ENCODE data around the gene EXOC3L4.
A peak's percentile ranks its signal among the peaks of the same experiment; 100 is the strongest.

Gene EXOC3L4

GRCh38 chr14:103085106-103086091 lies 9.1 kb upstream of the EXOC3L4 start:
- peaks cover 0 to 13% of the 10 kb centered on the region in 2 donors for H3K4me1 ChIP-seq (ENCODE audit: control insufficient read depth in 1 of 2, insufficient read depth in 2 of 2, low read length in 2 of 2)
- H3K27ac ChIP-seq (ENCODE audit: low read length) = no peak overlapping the region
- H3K36me3 ChIP-seq (ENCODE audit: control insufficient read depth in 1 of 2, insufficient read depth in 2 of 2, low read length in 2 of 2) = no peaks in the 10 kb centered on the region
- no peak overlapping the region for H3K4me3 ChIP-seq (ENCODE audit: low read depth in 1 of 2, low read length in 2 of 2)
- H3K9me3 ChIP-seq (ENCODE audit: control insufficient read depth in 1 of 2, low read length in 2 of 2) = no peaks in the 10 kb centered on the region
- H3K27me3 ChIP-seq (ENCODE audit: low read depth, low read length) = no peaks in the 10 kb centered on the region

GRCh38 chr14:103086771-103087342 lies 7.7 kb upstream of the EXOC3L4 start:
- H3K36me3 ChIP-seq (ENCODE audit: control insufficient read depth in 1 of 2, insufficient read depth in 2 of 2, low read length in 2 of 2) = no peaks in the 10 kb centered on the region
- H3K27ac ChIP-seq (ENCODE audit: low read length) = no peak overlapping the region
- H3K27me3 ChIP-seq (ENCODE audit: low read depth, low read length) = no peaks in the 10 kb centered on the region
- peaks cover 0 to 23% of the 10 kb centered on the region in 2 donors for H3K4me1 ChIP-seq (ENCODE audit: control insufficient read depth in 1 of 2, insufficient read depth in 2 of 2, low read length in 2 of 2)
- H3K9me3 ChIP-seq (ENCODE audit: control insufficient read depth in 1 of 2, low read length in 2 of 2) = no peaks in the 10 kb centered on the region
- no peak overlapping the region for H3K4me3 ChIP-seq (ENCODE audit: low read depth in 1 of 2, low read length in 2 of 2)

GRCh38 chr14:103087343-103087835 lies 7.1 kb upstream of the EXOC3L4 start:
- peaks cover 0 to 23% of the 10 kb centered on the region in 2 donors for H3K4me1 ChIP-seq (ENCODE audit: control insufficient read depth in 1 of 2, insufficient read depth in 2 of 2, low read length in 2 of 2)
- H3K27ac ChIP-seq (ENCODE audit: low read length) = no peak overlapping the region
- H3K36me3 ChIP-seq (ENCODE audit: control insufficient read depth in 1 of 2, insufficient read depth in 2 of 2, low read length in 2 of 2) = no peaks in the 10 kb centered on the region
- no peaks in the 10 kb centered on the region for H3K9me3 ChIP-seq (ENCODE audit: control insufficient read depth in 1 of 2, low read length in 2 of 2)
- H3K27me3 ChIP-seq (ENCODE audit: low read depth, low read length) = no peaks in the 10 kb centered on the region
- H3K4me3 ChIP-seq (ENCODE audit: low read depth in 1 of 2, low read length in 2 of 2) = no peak overlapping the region

- no peak overlapping the region for H3K4me3 ChIP-seq (ENCODE audit: low read depth in 1 of 2, low read length in 2 of 2)
- H3K27me3 ChIP-seq (ENCODE audit: low read depth, low read length) = no peaks in the 10 kb centered on the region
- no peak overlapping the region for H3K27ac ChIP-seq (ENCODE audit: low read length)
- no peaks in the 10 kb centered on the region for H3K36me3 ChIP-seq (ENCODE audit: control insufficient read depth in 1 of 2, insufficient read depth in 2 of 2, low read length in 2 of 2)
- peaks cover 0 to 21% of the 10 kb centered on the region in 2 donors for H3K4me1 ChIP-seq (ENCODE audit: control insufficient read depth in 1 of 2, insufficient read depth in 2 of 2, low read length in 2 of 2)
- no peaks in the 10 kb centered on the region for H3K9me3 ChIP-seq (ENCODE audit: control insufficient read depth in 1 of 2, low read length in 2 of 2)
Measured at GRCh38 chr14:103088921-103089320, 5.6 kb upstream of the EXOC3L4 start.

- Histone ChIP-seq H3K27ac (ENCODE audit: low read length) (no peak overlapping the region), H3K36me3 (ENCODE audit: control insufficient read depth in 1 of 2, insufficient read depth in 2 of 2, low read length in 2 of 2) (no peaks in the 10 kb centered on the region), H3K4me1 (ENCODE audit: control insufficient read depth in 1 of 2, insufficient read depth in 2 of 2, low read length in 2 of 2) (peaks cover 0 to 13% of the 10 kb centered on the region in 2 donors), H3K27me3 (ENCODE audit: low read depth, low read length) (no peaks in the 10 kb centered on the region), H3K4me3 (ENCODE audit: low read depth in 1 of 2, low read length in 2 of 2) (no peak overlapping the region), H3K9me3 (ENCODE audit: control insufficient read depth in 1 of 2, low read length in 2 of 2) (no peaks in the 10 kb centered on the region)
Measured at GRCh38 chr14:103089386-103090335, 4.9 kb upstream of the EXOC3L4 start.

GRCh38 chr14:103090481-103091020 lies 4.0 kb upstream of the EXOC3L4 start:
- Histone ChIP-seq H3K9me3 (ENCODE audit: control insufficient read depth in 1 of 2, low read length in 2 of 2) (no peaks in the 10 kb centered on the region), H3K4me1 (ENCODE audit: control insufficient read depth in 1 of 2, insufficient read depth in 2 of 2, low read length in 2 of 2) (peaks cover 0 to 12% of the 10 kb centered on the region in 2 donors), H3K4me3 (ENCODE audit: low read depth in 1 of 2, low read length in 2 of 2) (no peak overlapping the region), H3K27me3 (ENCODE audit: low read depth, low read length) (no peaks in the 10 kb centered on the region), H3K36me3 (ENCODE audit: control insufficient read depth in 1 of 2, insufficient read depth in 2 of 2, low read length in 2 of 2) (no peaks in the 10 kb centered on the region), H3K27ac (ENCODE audit: low read length) (no peak overlapping the region)

- H3K27me3 ChIP-seq (ENCODE audit: low read depth, low read length) = no peaks in the 10 kb centered on the region
- H3K4me1 ChIP-seq (ENCODE audit: control insufficient read depth in 1 of 2, insufficient read depth in 2 of 2, low read length in 2 of 2) = peaks cover 0 to 12% of the 10 kb centered on the region in 2 donors
- H3K36me3 ChIP-seq (ENCODE audit: control insufficient read depth in 1 of 2, insufficient read depth in 2 of 2, low read length in 2 of 2) = no peaks in the 10 kb centered on the region
- H3K9me3 ChIP-seq (ENCODE audit: control insufficient read depth in 1 of 2, low read length in 2 of 2) = no peaks in the 10 kb centered on the region
- peak overlapping the region in 1 of 2 donors; percentile 60 for H3K4me3 ChIP-seq (ENCODE audit: low read depth in 1 of 2, low read length in 2 of 2)
- H3K27ac ChIP-seq (ENCODE audit: low read length) = no peak overlapping the region
Measured at GRCh38 chr14:103091041-103091882, 3.3 kb upstream of the EXOC3L4 start.

- H3K36me3 ChIP-seq (ENCODE audit: control insufficient read depth in 1 of 2, insufficient read depth in 2 of 2, low read length in 2 of 2) = no peaks in the 10 kb centered on the region
- H3K4me1 ChIP-seq (ENCODE audit: control insufficient read depth in 1 of 2, insufficient read depth in 2 of 2, low read length in 2 of 2) = peaks cover 0 to 12% of the 10 kb centered on the region in 2 donors
- no peaks in the 10 kb centered on the region for H3K27me3 ChIP-seq (ENCODE audit: low read depth, low read length)
- peak overlapping the region in 1 of 2 donors; percentile 60 for H3K4me3 ChIP-seq (ENCODE audit: low read depth in 1 of 2, low read length in 2 of 2)
- H3K27ac ChIP-seq (ENCODE audit: low read length) = no peak overlapping the region
- no peaks in the 10 kb centered on the region for H3K9me3 ChIP-seq (ENCODE audit: control insufficient read depth in 1 of 2, low read length in 2 of 2)
Measured at GRCh38 chr14:103091883-103092222, 2.7 kb upstream of the EXOC3L4 start.

GRCh38 chr14:103093856-103094405 lies 594 bp upstream of the EXOC3L4 start:
- Histone ChIP-seq H3K27me3 (ENCODE audit: low read depth, low read length) (no peaks in the 10 kb centered on the region), H3K27ac (ENCODE audit: low read length) (peak overlapping the region; percentile 56), H3K9me3 (ENCODE audit: control insufficient read depth in 1 of 2, low read length in 2 of 2) (no peaks in the 10 kb centered on the region), H3K4me3 (ENCODE audit: low read depth in 1 of 2, low read length in 2 of 2) (peak overlapping the region; percentile 24 to 65), H3K36me3 (ENCODE audit: control insufficient read depth in 1 of 2, insufficient read depth in 2 of 2, low read length in 2 of 2) (no peaks in the 10 kb centered on the region), H3K4me1 (ENCODE audit: control insufficient read depth in 1 of 2, insufficient read depth in 2 of 2, low read length in 2 of 2) (peaks cover 0 to 12% of the 10 kb centered on the region in 2 donors)
